Left colon (tissue), 2 donors: Measurements from ENCODE around the gene TPH1. TPM values are rescaled to one million over a fixed set of nuclear protein-coding genes. Genes with fewer than 3 reads are reported as not detected.
A peak's percentile ranks its signal among the peaks of the same experiment; 100 is the strongest.

ENCODE experiments used
- ATAC-seq: fragments of 200-7000 bp; cut with Tn5 transposase; one replicate; pipeline ENCODE4 v1.9.1; 2020; ENCODE audit warnings: mild to moderate bottlenecking, moderate library complexity
- DNase-seq, 2 donors: peaks; one replicate each; pipeline ENCODE4 v3.0.0-alpha.2; 2020
- intact Hi-C, 2 donors: fragments of 100-400 bp; cut with DNase I in 1 of 2; cut with micrococcal nuclease in 1 of 2; formaldehyde crosslinking; loops; one replicate each; pipeline versions ENCODE4 v1.11.2 to v1.14.0; 2022; cut with DNase I, micrococcal nuclease
- long read RNA-seq: library from polyadenylated mRNA; unstranded; transcript quantifications from one replicate; pipeline ENCODE4 v2.0.0, GENCODE V29; 2021
- total RNA-seq, 2 donors: library from RNA; stranded (reverse); fragmentation: NEBNext Ultra II Directional; extraction: Animal tissue kit (Norgen Biotek cat#: 25700); gene quantifications; one replicate each; pipeline ENCODE4 v1.2.1, GENCODE V29; 2021
- donor health status: DM: no; HTN: no; CAD: no.
- donor health status: DM: yes; HTN: yes; CAD: no.

TPH1 gene
- total RNA-seq, result 10 to 100 TPM; 13.9 to 14.6 TPM
- long read RNA-seq, result 0 reads

- peak; percentile 98 for ATAC-seq
- intact Hi-C loops, result no loop called here
- peak; percentile 31 to 65 for DNase-seq
These were observed at the start of gene TPH1 for GRCh38 chr11:18046116-18046777. TPH1 (minus strand) TSS chr11:18046269; CDS start chr11:18040762, 5,507 bp downstream.

GRCh38 chr11:18093959-18094358, 47.9 kb upstream of the TPH1 start:
- intact Hi-C loops, result no loop called here
- DNase-seq (no peak), ATAC-seq (peak; percentile 99)

- ATAC-seq, result no peak
- intact Hi-C loops, result no loop called here
These were observed 45.7 kb upstream of the TPH1 start for GRCh38 chr11:18091731-18092130.

GRCh38 chr11:18088966-18089365, 42.9 kb upstream of the TPH1 start:
- ATAC-seq (no peak), DNase-seq (no peak)
- intact Hi-C loops, result no loop called here

More at GRCh38 chr11:18091731-18092130, 45.7 kb upstream of the TPH1 start:
- no peak for DNase-seq

- DNase-seq (no peak), ATAC-seq (no peak)
These were observed 42.3 kb upstream of the TPH1 start for GRCh38 chr11:18088366-18088765.

GRCh38 chr11:18081551-18081950, 35.5 kb upstream of the TPH1 start:
- intact Hi-C loops, result no loop called here
- no peak for ATAC-seq

More at GRCh38 chr11:18088366-18088765, 42.3 kb upstream of the TPH1 start:
- intact Hi-C loops, result no loop called here

GRCh38 chr11:18080451-18080850, 34.4 kb upstream of the TPH1 start:
- ATAC-seq (no peak), DNase-seq (no peak)
- intact Hi-C loops, result no loop called here

More at GRCh38 chr11:18081551-18081950, 35.5 kb upstream of the TPH1 start:
- no peak for DNase-seq

GRCh38 chr11:18078909-18079308, 32.8 kb upstream of the TPH1 start:
- no peak for ATAC-seq
- no peak for DNase-seq
- intact Hi-C loops, result no loop called here

- ATAC-seq (no peak), DNase-seq (no peak)
- intact Hi-C loops, result no loop called here
These were observed 29.4 kb upstream of the TPH1 start for GRCh38 chr11:18075444-18075843.

- intact Hi-C loops, result no loop called here
- ATAC-seq, result peak; percentile 49
- DNase-seq, result no peak
These were observed 25.1 kb upstream of the TPH1 start for GRCh38 chr11:18071098-18071705.

- ATAC-seq (no peak), DNase-seq (no peak)
- intact Hi-C loops, result no loop called here
These were observed 21.3 kb upstream of the TPH1 start for GRCh38 chr11:18067372-18067771.

GRCh38 chr11:18066626-18067025, 20.6 kb upstream of the TPH1 start:
- DNase-seq (no peak), ATAC-seq (no peak)
- intact Hi-C loops, result no loop called here

GRCh38 chr11:18065572-18065971, 19.5 kb upstream of the TPH1 start:
- DNase-seq, result peak; percentile 33 to 56
- intact Hi-C loops, result no loop called here
- peak; percentile 93 for ATAC-seq

- DNase-seq (no peak), ATAC-seq (no peak)
- intact Hi-C loops, result no loop called here
These were observed 18.5 kb upstream of the TPH1 start for GRCh38 chr11:18064450-18065054.

GRCh38 chr11:18063862-18064434, 17.9 kb upstream of the TPH1 start:
- no peak for ATAC-seq
- no peak for DNase-seq
- intact Hi-C loops, result no loop called here

GRCh38 chr11:18063125-18063524, 17.1 kb upstream of the TPH1 start:
- ATAC-seq, result peak; percentile 73
- DNase-seq, result peak in 1 of 2 donors; percentile 17
- intact Hi-C loops, result no loop called here

- no peak for DNase-seq
- intact Hi-C loops, result no loop called here
- no peak for ATAC-seq
These were observed 15.3 kb upstream of the TPH1 start for GRCh38 chr11:18061351-18061750.

GRCh38 chr11:18056561-18057181, 10.6 kb upstream of the TPH1 start:
- no peak for DNase-seq
- ATAC-seq, result peak; percentile 28
- intact Hi-C loops, result no loop called here

- no peak for ATAC-seq
These were observed 8.5 kb upstream of the TPH1 start for GRCh38 chr11:18054511-18055103.

More at GRCh38 chr11:18054511-18055103, 8.5 kb upstream of the TPH1 start:
- intact Hi-C loops, result no loop called here
- DNase-seq, result no peak
